RWPE1 (cell line): ENCODE data around the gene TRAFD1.

Experiments used
- CTCF ChIA-PET: fragments of 350-600 bp; sonication (Branson Sonifier 250); formaldehyde crosslinking; extraction: SDS; loops from one replicate; lab custom pipeline; 2021; lab: Yijun Ruan, JAX
- POLR2A ChIA-PET: fragments of 400-600 bp; formaldehyde crosslinking; extraction: SDS; loops from one replicate; lab custom pipeline; 2020; ENCODE audit warnings: antibody characterized with exemption; ENCODE audit not compliant: low non-redundant PET; lab: Yijun Ruan, JAX
- DNase-seq: peaks from one replicate; pipeline ENCODE4 v3.0.0; 2012; ENCODE audit warnings: low spot score
- H3K27ac ChIP-seq: fragments of 450-650 bp; 2 replicates; pipeline ENCODE4 v1.5.1; 2017
- CTCF ChIP-seq: fragments of 450-650 bp; conservative IDR thresholded peaks from 2 replicates; pipeline ENCODE4 v1.5.1; 2017; ENCODE audit warnings: low read depth, mild to moderate bottlenecking

TRAFD1 gene

DNA sequence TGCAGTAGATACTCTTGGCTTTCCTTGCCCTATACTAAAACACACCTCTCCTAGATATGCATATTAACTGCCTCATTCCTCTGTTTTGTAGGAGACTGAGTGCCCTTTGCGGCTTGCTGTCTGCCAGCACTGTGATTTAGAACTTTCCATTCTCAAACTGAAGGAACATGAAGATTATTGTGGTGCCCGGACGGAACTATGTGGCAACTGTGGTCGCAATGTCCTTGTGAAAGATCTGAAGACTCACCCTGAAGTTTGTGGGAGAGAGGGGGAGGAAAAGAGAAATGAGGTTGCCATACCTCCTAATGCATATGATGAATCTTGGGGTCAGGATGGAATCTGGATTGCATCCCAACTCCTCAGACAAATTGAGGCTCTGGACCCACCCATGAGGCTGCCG lies 15.4 kb downstream of the TRAFD1 start:
- DNase-seq, result no peak
- CTCF ChIA-PET, result no interaction called here
- no peak overlapping the region for H3K27ac ChIP-seq
- POLR2A ChIA-PET, result no interaction called here
- TF ChIP-seq CTCF, result no peak

- POLR2A ChIA-PET, result interaction anchor here (0.6 kb wide), 1 partner anchor 34 kb away, joined by 5 read pairs; no protein-coding TSS in a partner anchor
- no peak overlapping the region for H3K27ac ChIP-seq
- DNase-seq, result no peak
- no peak for TF ChIP-seq CTCF
- CTCF ChIA-PET, result no interaction called here
These were observed 20.8 kb downstream of the TRAFD1 start for GRCh38 chr12:112146123-112146522.

DNA sequence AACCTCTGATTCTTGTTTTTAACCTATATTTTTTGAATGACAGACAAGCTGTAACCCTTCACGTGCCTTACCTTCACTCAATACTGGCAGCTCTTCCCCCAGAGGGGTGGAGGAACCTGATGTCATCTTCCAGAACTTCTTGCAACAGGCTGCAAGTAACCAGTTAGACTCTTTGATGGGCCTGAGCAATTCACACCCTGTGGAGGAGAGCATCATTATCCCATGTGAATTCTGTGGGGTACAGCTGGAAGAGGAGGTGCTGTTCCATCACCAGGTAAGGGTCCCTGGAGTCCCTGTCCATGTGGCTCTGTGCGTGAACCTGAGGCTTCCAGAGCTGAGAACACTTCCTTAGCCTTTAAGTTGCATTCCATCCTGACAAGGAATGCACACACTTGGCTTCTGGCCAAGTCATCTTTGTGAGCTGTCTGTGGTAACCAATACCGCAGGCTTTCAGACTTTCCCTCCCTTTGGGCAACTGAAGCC lies 22.7 kb downstream of the TRAFD1 start:
- peak overlapping the region; percentile 37; the same call in 1 of the 2 replicates for H3K27ac ChIP-seq
- TF ChIP-seq CTCF, result no peak
- DNase-seq, result peak; percentile 57
- ChIA-PET CTCF (interaction anchor here (0.6 to 0.9 kb wide), 2 partner anchors 18 to 203 kb away, joined by 3 read pairs; no protein-coding TSS in a partner anchor), POLR2A (no interaction called here)

DNA sequence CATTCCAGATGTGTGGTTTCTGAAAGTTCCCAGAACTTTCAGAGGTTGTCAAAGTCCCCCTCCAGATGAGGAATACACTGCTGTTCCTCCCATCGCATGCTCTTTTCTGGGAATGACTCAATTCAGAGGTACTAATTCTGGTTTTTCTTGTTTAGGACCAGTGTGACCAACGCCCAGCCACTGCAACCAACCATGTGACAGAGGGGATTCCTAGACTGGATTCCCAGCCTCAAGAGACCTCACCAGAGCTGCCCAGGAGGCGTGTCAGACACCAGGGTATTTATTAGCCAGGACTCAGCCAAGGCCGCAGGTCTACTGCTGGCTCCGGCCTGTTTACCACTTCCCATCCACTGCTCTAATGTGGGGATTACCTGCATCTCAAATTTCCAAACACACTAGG lies 24.2 kb downstream of the TRAFD1 start:
- POLR2A ChIA-PET, result interaction anchor here (0.6 kb wide), 1 partner anchor 16 kb away, joined by 6 read pairs; no protein-coding TSS in a partner anchor
- peak; percentile 57 for DNase-seq
- TF ChIP-seq CTCF, result no peak
- CTCF ChIA-PET, result no interaction called here
- no peak overlapping the region for H3K27ac ChIP-seq

GRCh38 chr12:112151766-112152541 lies 26.6 kb downstream of the TRAFD1 start:
- no peak for TF ChIP-seq CTCF
- no peak for DNase-seq
- H3K27ac ChIP-seq, result no peak overlapping the region
- CTCF ChIA-PET, result no interaction called here
- POLR2A ChIA-PET, result no interaction called here

GRCh38 chr12:112153181-112153892 lies 28.0 kb downstream of the TRAFD1 start:
- H3K27ac ChIP-seq, result peak overlapping the region; percentile 23; the same call in 1 of the 2 replicates
- DNase-seq, result no peak
- ChIA-PET POLR2A (no interaction called here), CTCF (interaction anchor here (0.6 kb wide), 1 partner anchor 17 kb away, joined by 4 read pairs; no protein-coding TSS in a partner anchor)
- TF ChIP-seq CTCF, result no peak
